ENCODE results near the gene CPHXL2. TPM values are rescaled to one million over a fixed set of nuclear protein-coding genes. Genes with fewer than 3 reads are reported as not detected.

Gene CPHXL2
- total RNA-seq, 1 donor from 2014 or later: not detected

- no peak for FAIRE-seq
- Histone ChIP-seq H3K27me3 (ENCODE audit: control insufficient read depth, insufficient read depth, low read length) (no peaks in the 10 kb centered on the region), H3K4me3 (ENCODE audit: low read depth, low read length) (no peak overlapping the region), H3K36me3 (ENCODE audit: control insufficient read depth, insufficient read depth, low read length) (peaks cover 28% of the 10 kb centered on the region)
- no peak for TF ChIP-seq CTCF (IDR thresholded peaks at IDR 0.05; ENCODE audit: insufficient read depth, low read length, severe bottlenecking)
- DNase-seq (ENCODE audit: low read depth): no peak
These were observed 50.0 kb downstream of the CPHXL2 start for GRCh38 chr16:75626806-75627205.

GRCh38 chr16:75624921-75625334 is 51.9 kb downstream of the CPHXL2 start:
- H3K4me3 ChIP-seq (ENCODE audit: low read depth, low read length): no peak overlapping the region
- TF ChIP-seq CTCF (IDR thresholded peaks at IDR 0.05; ENCODE audit: insufficient read depth, low read length, severe bottlenecking): no peak
- no peak for FAIRE-seq
- peak; percentile 71 for DNase-seq (ENCODE audit: low read depth)
- H3K27me3 ChIP-seq (ENCODE audit: control insufficient read depth, insufficient read depth, low read length): no peaks in the 10 kb centered on the region
- peaks cover 20% of the 10 kb centered on the region for H3K36me3 ChIP-seq (ENCODE audit: control insufficient read depth, insufficient read depth, low read length)

- Histone ChIP-seq H3K4me3 (ENCODE audit: low read depth, low read length) (peak within 1 kb of the TSS; percentile 85), H3K27me3 (ENCODE audit: control insufficient read depth, insufficient read depth, low read length) (no peaks in the 10 kb centered on the region), H3K36me3 (ENCODE audit: control insufficient read depth, insufficient read depth, low read length) (peaks cover 10% of the 10 kb centered on the region)
- TF ChIP-seq CTCF (IDR thresholded peaks at IDR 0.05; ENCODE audit: insufficient read depth, low read length, severe bottlenecking): no peak
- DNase-seq (ENCODE audit: low read depth): peak; percentile 94
- FAIRE-seq: no peak
These were observed 53.8 kb downstream of the CPHXL2 start, which contains the start of gene ADAT1 for GRCh38 chr16:75622761-75623605. Gene ADAT1 (minus strand): TSS chr16:75623281. CDS start chr16:75620799, 2,482 bp downstream.

- peak; percentile 46 for TF ChIP-seq CTCF (IDR thresholded peaks at IDR 0.05; ENCODE audit: insufficient read depth, low read length, severe bottlenecking)
- H3K36me3 ChIP-seq (ENCODE audit: control insufficient read depth, insufficient read depth, low read length): peaks cover 15% of the 10 kb centered on the region
- no peak overlapping the region for H3K4me3 ChIP-seq (ENCODE audit: low read depth, low read length)
- no peaks in the 10 kb centered on the region for H3K27me3 ChIP-seq (ENCODE audit: control insufficient read depth, insufficient read depth, low read length)
- FAIRE-seq: no peak
- peak; percentile 51 for DNase-seq (ENCODE audit: low read depth)
These were observed 55.7 kb downstream of the CPHXL2 start for GRCh38 chr16:75621170-75621477.

- H3K36me3 ChIP-seq (ENCODE audit: control insufficient read depth, insufficient read depth, low read length): peaks cover 16% of the 10 kb centered on the region
- no peak for FAIRE-seq
- no peaks in the 10 kb centered on the region for H3K27me3 ChIP-seq (ENCODE audit: control insufficient read depth, insufficient read depth, low read length)
- DNase-seq (ENCODE audit: low read depth): no peak
- H3K4me3 ChIP-seq (ENCODE audit: low read depth, low read length): no peak overlapping the region
- TF ChIP-seq CTCF (IDR thresholded peaks at IDR 0.05; ENCODE audit: insufficient read depth, low read length, severe bottlenecking): no peak
These were observed 56.3 kb downstream of the CPHXL2 start for GRCh38 chr16:75620326-75621169.

All from bronchial epithelial cell (primary cell).